Measurements from ENCODE around the gene PTPRN2.

The PTPRN2 gene

GRCh38 chr7:157527686-157528085 lies 1059.9 kb downstream of the PTPRN2 start:
- DNase-seq (ENCODE audit: low spot score), result no peak
- in situ Hi-C loops (cut with MboI; ENCODE audit: low sequenced_read_pairs, unreplicated experiment), result no loop called here
- no peak for TF ChIP-seq CTCF (IDR thresholded peaks at IDR 0.05; ENCODE audit: borderline replicate concordance, control extremely low read depth, extremely low read depth, insufficient read depth, missing control alignments)

- TF ChIP-seq CTCF (IDR thresholded peaks at IDR 0.05; ENCODE audit: borderline replicate concordance, control extremely low read depth, extremely low read depth, insufficient read depth, missing control alignments), result no peak
- DNase-seq (ENCODE audit: low spot score), result no peak
- in situ Hi-C loops (cut with MboI; ENCODE audit: low sequenced_read_pairs, unreplicated experiment), result no loop called here
These were observed 1060.5 kb downstream of the PTPRN2 start for GRCh38 chr7:157526913-157527634.

- no peak for DNase-seq (ENCODE audit: low spot score)
- no peak for TF ChIP-seq CTCF (IDR thresholded peaks at IDR 0.05; ENCODE audit: borderline replicate concordance, control extremely low read depth, extremely low read depth, insufficient read depth, missing control alignments)
- in situ Hi-C loops (cut with MboI; ENCODE audit: low sequenced_read_pairs, unreplicated experiment), result no loop called here
These were observed 1061.4 kb downstream of the PTPRN2 start for GRCh38 chr7:157526005-157526912.

- no peak for TF ChIP-seq CTCF (IDR thresholded peaks at IDR 0.05; ENCODE audit: borderline replicate concordance, control extremely low read depth, extremely low read depth, insufficient read depth, missing control alignments)
- no peak for DNase-seq (ENCODE audit: low spot score)
- in situ Hi-C loops (cut with MboI; ENCODE audit: low sequenced_read_pairs, unreplicated experiment), result no loop called here
These were observed 1062.1 kb downstream of the PTPRN2 start for GRCh38 chr7:157525491-157525915.

GRCh38 chr7:157524731-157525130 lies 1062.9 kb downstream of the PTPRN2 start:
- in situ Hi-C loops (cut with MboI; ENCODE audit: low sequenced_read_pairs, unreplicated experiment), result no loop called here
- no peak for TF ChIP-seq CTCF (IDR thresholded peaks at IDR 0.05; ENCODE audit: borderline replicate concordance, control extremely low read depth, extremely low read depth, insufficient read depth, missing control alignments)

GRCh38 chr7:157523766-157524421 lies 1063.7 kb downstream of the PTPRN2 start:
- no peak for DNase-seq (ENCODE audit: low spot score)
- in situ Hi-C loops (cut with MboI; ENCODE audit: low sequenced_read_pairs, unreplicated experiment), result no loop called here
- TF ChIP-seq CTCF (IDR thresholded peaks at IDR 0.05; ENCODE audit: borderline replicate concordance, control extremely low read depth, extremely low read depth, insufficient read depth, missing control alignments), result no peak

More at GRCh38 chr7:157524731-157525130, 1062.9 kb downstream of the PTPRN2 start:
- no peak for DNase-seq (ENCODE audit: low spot score)
